Left ventricle myocardium inferior (tissue), 1 donor: ENCODE data around the gene OSTM1. TPM values are rescaled to one million over a fixed set of nuclear protein-coding genes. Genes with fewer than 3 reads are reported as not detected.

Source experiments
- DNase-seq: peaks from one replicate; pipeline ENCODE4 v3.0.0-alpha.2; 2020
- H3K27ac ChIP-seq: fragments of 200-600 bp; replicated peaks from 2 replicates; pipeline ENCODE4 v1.8.0; 2021
- H3K27me3 ChIP-seq: fragments of 200-600 bp; 2 replicates; pipeline ENCODE4 v1.8.0; 2021; ENCODE audit warnings: low read depth
- H3K36me3 ChIP-seq: fragments of 200-600 bp; 2 replicates; pipeline ENCODE4 v1.8.0; 2021
- H3K4me1 ChIP-seq: fragments of 200-600 bp; 2 replicates; pipeline ENCODE4 v1.8.0; 2021
- H3K4me3 ChIP-seq: fragments of 200-600 bp; 2 replicates; pipeline ENCODE4 v1.8.0; 2021; ENCODE audit warnings: mild to moderate bottlenecking, moderate library complexity
- H3K9me3 ChIP-seq: fragments of 200-600 bp; replicated peaks from 2 replicates; pipeline ENCODE4 v1.8.0; 2021
- intact Hi-C: fragments of 100-400 bp; cut with micrococcal nuclease; formaldehyde crosslinking; loops from one replicate; pipeline ENCODE4 v1.11.0; 2022
- total RNA-seq: library from RNA; stranded (reverse); fragmentation: NEBNext Ultra II Directional; extraction: Animal tissue kit (Norgen Biotek cat#: 25700); gene quantifications from one replicate; pipeline ENCODE4 v1.2.1, GENCODE V29; 2021
- TF ChIP-seq, protein P1 (sequence below): fragments of 200-600 bp; IDR thresholded peaks from 2 replicates; pipeline ENCODE4 v1.8.0; 2021; ENCODE audit warnings: antibody characterized with exemption, mild to moderate bottlenecking, borderline replicate concordance
- donor health status: DM: no; HTN: yes; CAD: no; lungs with severe emphysema.

OSTM1 gene
- total RNA-seq, 1 donor from 2014 or later = 40.7 TPM

- no peak overlapping the region for H3K4me3 ChIP-seq
- H3K27me3 ChIP-seq = peaks cover 44% of the 10 kb centered on the region
- DNase-seq = no peak
- H3K4me1 ChIP-seq = no peaks in the 10 kb centered on the region
- TF ChIP-seq, protein P1, sequence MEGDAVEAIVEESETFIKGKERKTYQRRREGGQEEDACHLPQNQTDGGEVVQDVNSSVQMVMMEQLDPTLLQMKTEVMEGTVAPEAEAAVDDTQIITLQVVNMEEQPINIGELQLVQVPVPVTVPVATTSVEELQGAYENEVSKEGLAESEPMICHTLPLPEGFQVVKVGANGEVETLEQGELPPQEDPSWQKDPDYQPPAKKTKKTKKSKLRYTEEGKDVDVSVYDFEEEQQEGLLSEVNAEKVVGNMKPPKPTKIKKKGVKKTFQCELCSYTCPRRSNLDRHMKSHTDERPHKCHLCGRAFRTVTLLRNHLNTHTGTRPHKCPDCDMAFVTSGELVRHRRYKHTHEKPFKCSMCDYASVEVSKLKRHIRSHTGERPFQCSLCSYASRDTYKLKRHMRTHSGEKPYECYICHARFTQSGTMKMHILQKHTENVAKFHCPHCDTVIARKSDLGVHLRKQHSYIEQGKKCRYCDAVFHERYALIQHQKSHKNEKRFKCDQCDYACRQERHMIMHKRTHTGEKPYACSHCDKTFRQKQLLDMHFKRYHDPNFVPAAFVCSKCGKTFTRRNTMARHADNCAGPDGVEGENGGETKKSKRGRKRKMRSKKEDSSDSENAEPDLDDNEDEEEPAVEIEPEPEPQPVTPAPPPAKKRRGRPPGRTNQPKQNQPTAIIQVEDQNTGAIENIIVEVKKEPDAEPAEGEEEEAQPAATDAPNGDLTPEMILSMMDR = no peak
- no peak overlapping the region for H3K27ac ChIP-seq
- H3K36me3 ChIP-seq = no peaks in the 10 kb centered on the region
- intact Hi-C loops = no loop called here
- H3K9me3 ChIP-seq = no peaks in the 10 kb centered on the region
These were observed 25.5 kb upstream of the OSTM1 start for GRCh38 chr6:108100003-108100402.

GRCh38 chr6:108097882-108098281 lies 23.3 kb upstream of the OSTM1 start:
- no peak for DNase-seq
- TF ChIP-seq, protein P1 = no peak
- Histone ChIP-seq H3K27me3 (peaks cover 64% of the 10 kb centered on the region), H3K36me3 (no peaks in the 10 kb centered on the region), H3K9me3 (no peaks in the 10 kb centered on the region), H3K4me3 (no peak overlapping the region), H3K4me1 (no peaks in the 10 kb centered on the region), H3K27ac (no peak overlapping the region)
- intact Hi-C loops = no loop called here

GRCh38 chr6:108093781-108094300 lies 19.3 kb upstream of the OSTM1 start:
- intact Hi-C loops = no loop called here
- no peak overlapping the region for H3K27ac ChIP-seq
- no peaks in the 10 kb centered on the region for H3K9me3 ChIP-seq
- no peak overlapping the region for H3K4me3 ChIP-seq
- H3K36me3 ChIP-seq = no peaks in the 10 kb centered on the region
- no peak for DNase-seq
- TF ChIP-seq, protein P1 = no peak
- H3K4me1 ChIP-seq = no peaks in the 10 kb centered on the region
- peaks cover 57% of the 10 kb centered on the region for H3K27me3 ChIP-seq

DNA sequence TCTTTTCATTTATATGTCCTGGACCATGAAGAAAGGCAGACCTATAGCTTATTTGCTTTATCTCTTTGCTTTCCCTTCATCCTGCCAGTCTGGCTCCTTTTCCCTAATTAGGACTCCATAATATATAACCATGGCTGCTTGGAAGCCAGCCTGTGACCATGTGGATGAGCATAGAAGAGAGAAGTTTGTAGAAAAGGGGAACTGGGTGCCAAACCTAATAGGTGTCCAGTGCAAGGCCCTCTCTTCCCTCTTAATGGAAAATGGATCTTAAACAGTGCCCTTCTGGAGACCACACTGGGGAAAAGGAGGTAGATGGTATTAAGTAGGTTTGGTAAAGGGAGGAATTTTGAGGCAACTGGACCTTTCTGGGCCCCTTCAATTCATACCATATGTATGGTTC lies 16.7 kb upstream of the OSTM1 start:
- no peak overlapping the region for H3K4me3 ChIP-seq
- no peak for DNase-seq
- no peak overlapping the region for H3K27ac ChIP-seq
- H3K27me3 ChIP-seq = peaks cover 73% of the 10 kb centered on the region
- H3K36me3 ChIP-seq = no peaks in the 10 kb centered on the region
- H3K9me3 ChIP-seq = no peaks in the 10 kb centered on the region
- H3K4me1 ChIP-seq = no peaks in the 10 kb centered on the region
- intact Hi-C loops = no loop called here
- TF ChIP-seq, protein P1 = no peak

DNA sequence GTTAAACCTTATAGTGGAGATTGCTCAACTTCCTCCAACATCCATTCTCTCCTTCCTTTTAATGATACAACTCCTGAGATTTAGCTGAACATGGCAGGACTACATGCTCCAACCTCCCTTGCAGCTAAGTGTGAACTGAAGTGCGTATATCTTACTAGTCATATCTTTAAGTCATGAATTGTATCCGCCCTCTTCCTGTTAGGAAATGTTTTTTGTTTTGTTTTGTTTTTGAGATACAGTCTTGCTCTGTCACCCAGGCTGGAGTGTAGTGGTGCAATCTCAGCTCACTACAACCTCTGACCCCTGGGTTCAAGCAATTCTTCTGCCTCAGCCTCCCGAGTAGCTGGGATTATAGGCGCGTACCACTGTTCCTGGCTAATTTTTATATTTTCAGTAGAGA lies 8.8 kb upstream of the OSTM1 start:
- TF ChIP-seq, protein P1 = no peak
- Histone ChIP-seq H3K4me3 (no peak overlapping the region), H3K27ac (no peak overlapping the region), H3K27me3 (peaks cover 28% of the 10 kb centered on the region), H3K4me1 (no peaks in the 10 kb centered on the region), H3K9me3 (no peaks in the 10 kb centered on the region), H3K36me3 (no peaks in the 10 kb centered on the region)
- intact Hi-C loops = no loop called here
- DNase-seq = no peak
